GM18511 (cell line): Measurements from ENCODE around the gene PAFAH1B1.
"Not testable (repeated sequence)": the region's sequence is repeated elsewhere in the genome, so short reads cannot be mapped to it uniquely, and the experiment has no call there.

Experiments
- ATAC-seq: cut with Tn5 transposase; IDR thresholded peaks from one replicate; pipeline ENCODE4 v1.9.1; 2021; ENCODE audit warnings: mild to moderate bottlenecking, moderate library complexity; ENCODE audit not compliant: unreplicated experiment

The PAFAH1B1 gene

GRCh38 chr17:2592971-2593820 lies at the start of gene PAFAH1B1:
Gene PAFAH1B1, plus strand, starts transcription at chr17:2593654. Its CDS starts 44,635 bp downstream, at chr17:2638289.
- peak; percentile 85 for ATAC-seq

DNA sequence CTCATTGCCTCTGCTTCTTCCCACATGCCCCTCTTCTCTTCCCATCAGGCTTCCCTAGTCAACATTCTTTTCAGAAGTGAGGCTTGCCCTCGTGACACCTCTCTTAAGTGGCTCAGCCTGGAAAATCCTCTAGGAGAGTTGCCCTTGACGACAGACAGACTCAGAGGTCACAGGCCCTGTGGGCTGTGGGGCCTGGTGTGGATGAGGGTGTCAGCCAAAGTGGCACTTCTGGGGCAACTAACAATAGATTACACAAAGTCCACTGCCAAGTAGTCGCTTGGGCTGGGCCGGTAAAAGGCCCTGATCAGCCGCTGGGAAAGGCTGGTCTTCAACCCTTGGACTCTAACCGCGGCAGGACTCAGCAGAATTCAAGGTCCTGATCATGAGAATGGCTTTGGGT lies 48.1 kb upstream of the PAFAH1B1 start:
- ATAC-seq: no peak

GRCh38 chr17:2547176-2547575 lies 46.3 kb upstream of the PAFAH1B1 start:
- no peak for ATAC-seq

- not testable (repeated sequence) for ATAC-seq
Observed at GRCh38 chr17:2548026-2548425, 45.4 kb upstream of the PAFAH1B1 start.

- no peak for ATAC-seq
Observed at GRCh38 chr17:2549392-2550211, 43.9 kb upstream of the PAFAH1B1 start.

GRCh38 chr17:2551493-2551892 lies 42.0 kb upstream of the PAFAH1B1 start:
- ATAC-seq: no peak

DNA sequence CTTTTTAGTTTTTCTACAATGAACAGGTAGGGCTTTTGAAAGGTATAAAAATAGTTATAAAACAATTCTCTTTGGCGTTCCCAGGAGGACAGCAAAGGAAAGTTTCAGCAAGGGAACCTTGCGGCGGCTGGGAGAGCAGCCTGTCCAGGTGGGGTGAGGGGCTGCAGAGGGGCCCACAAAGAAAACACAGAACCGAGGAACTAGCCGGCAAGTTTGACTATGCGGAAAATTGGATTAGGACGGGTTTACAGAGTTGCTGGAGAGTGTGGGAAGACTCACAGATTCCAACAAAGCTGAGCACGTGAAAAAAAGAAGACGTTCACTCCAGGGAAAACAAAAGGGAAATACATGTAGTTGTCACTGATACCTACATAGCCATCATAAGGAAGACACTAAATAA lies 41.5 kb upstream of the PAFAH1B1 start:
- no peak for ATAC-seq

- ATAC-seq: no peak
Observed at GRCh38 chr17:2560658-2561057, 32.8 kb upstream of the PAFAH1B1 start.

- ATAC-seq: no peak
Observed at GRCh38 chr17:2562162-2562858, 31.1 kb upstream of the PAFAH1B1 start.

DNA sequence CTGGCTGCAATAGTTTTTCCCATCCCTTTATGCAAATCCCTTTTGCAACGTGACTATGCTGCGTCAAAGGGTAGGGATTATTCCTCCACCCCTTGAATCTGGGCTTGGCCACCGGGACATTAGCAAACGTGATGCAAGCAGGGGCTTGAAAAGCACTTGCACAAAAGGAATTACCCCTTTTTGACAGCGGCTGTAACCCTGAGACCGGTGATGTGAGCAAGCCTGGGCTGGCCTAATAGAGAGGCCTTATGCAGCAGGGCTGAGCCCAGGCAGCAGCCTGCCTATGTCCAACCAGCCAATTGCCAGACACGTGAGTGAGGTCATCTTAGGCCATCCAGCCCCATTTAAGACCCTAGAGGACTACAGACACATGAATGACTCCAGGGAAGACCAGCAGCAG lies 30.4 kb upstream of the PAFAH1B1 start:
- ATAC-seq: no peak

GRCh38 chr17:2563543-2563942 lies 29.9 kb upstream of the PAFAH1B1 start:
- ATAC-seq: no peak

DNA sequence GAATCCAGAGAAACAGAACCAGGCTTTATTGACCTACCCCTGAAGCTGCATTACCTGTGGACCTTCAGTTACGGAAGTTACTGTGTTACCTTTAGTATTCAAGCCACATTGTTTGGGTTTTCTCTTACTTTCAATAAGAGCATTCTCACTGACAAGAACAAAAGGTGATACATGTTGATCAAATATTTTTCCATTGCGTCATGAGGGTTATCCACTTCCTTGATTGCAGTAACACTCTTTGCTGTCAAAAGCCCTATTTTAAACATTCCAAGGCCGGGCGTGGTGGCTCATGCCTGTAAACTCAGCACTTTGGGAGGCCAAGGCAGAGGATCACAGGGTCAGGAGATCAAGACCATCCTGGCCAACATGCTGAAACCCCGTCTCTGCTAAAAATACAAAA lies 28.6 kb upstream of the PAFAH1B1 start:
- no peak for ATAC-seq

DNA sequence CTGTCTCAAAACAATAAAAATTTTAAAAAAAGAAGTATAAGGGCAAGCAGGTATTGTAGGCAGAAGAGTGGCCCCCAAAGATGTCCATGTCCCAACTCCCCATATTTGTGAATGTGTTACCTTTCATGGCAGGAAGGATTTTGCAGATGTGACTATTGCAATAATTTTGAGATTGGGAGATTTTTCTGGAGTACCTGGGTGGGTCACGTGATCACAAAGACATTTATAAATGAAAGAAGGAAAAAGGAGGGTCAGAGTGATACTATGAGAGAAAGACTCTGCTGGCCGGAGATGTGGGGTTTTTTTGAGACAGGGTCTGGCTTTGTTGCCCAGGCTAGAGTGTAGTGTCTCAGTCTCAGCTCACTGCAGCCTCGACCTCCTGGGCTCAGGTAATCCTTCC lies 27.4 kb upstream of the PAFAH1B1 start:
- no peak for ATAC-seq

GRCh38 chr17:2571523-2572303 lies 21.7 kb upstream of the PAFAH1B1 start:
- ATAC-seq: peak; percentile 72

- not testable (repeated sequence) for ATAC-seq
Observed at GRCh38 chr17:2572304-2572609, 21.2 kb upstream of the PAFAH1B1 start.

DNA sequence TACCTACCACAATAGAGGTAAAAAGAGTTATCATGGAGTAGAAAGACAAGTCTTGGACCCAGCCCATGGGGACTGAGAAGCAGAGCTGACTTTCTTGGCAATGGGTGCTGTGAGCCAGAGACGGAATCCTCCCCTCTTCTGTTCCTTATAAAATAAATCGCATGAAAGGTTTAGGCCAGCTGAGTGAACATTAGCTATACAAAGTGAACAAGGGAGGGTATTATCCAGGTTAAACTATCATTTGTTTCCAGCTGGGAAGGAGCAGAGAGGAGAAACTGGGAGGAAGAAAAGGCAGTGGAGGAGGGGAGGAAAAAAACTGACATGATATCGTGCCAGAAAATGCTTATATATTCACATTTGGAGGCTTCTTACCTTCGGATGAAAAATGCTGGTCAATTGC lies 13.3 kb upstream of the PAFAH1B1 start:
- no peak for ATAC-seq

DNA sequence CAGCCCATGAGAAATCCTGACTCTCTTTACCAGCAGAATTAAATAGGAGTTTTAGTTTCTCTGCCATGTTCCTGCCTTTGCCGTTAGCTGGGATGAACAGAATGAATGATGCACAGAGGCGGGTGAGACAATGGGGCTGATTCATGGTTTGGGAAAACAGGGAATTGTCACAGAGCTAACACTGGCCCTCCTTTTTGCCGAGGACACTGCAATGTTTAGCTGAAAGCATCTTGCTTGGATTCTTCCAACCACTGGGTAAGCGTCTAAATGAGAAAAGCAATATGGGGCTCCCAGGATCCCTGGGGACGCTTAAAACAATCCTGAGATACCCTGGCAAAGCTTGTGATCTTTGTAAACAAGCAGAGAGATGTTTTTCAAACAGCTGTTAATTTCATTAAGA lies 12.8 kb upstream of the PAFAH1B1 start:
- ATAC-seq: no peak

DNA sequence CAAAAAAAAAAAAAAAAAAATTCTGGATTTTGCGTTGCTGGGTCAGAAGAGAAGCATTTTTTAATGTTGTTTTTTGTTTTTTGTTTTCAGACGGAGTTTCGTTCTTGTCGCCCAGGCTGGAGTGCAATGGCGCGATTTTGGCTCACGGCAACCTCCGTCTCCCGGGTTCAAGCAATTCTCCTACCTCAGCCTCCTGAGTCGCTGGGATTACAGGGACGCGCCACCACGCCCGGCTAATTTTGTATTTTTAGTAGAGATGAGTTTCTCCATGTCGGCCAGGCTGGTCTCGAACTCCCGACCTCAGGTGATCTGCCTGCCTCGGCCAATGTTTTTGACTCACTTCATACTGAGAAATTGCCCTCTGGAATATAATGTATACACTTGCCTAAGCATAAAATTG lies 11.0 kb upstream of the PAFAH1B1 start:
- ATAC-seq: no peak

- ATAC-seq: no peak
Observed at GRCh38 chr17:2591040-2591640, 2.3 kb upstream of the PAFAH1B1 start.
